Measurements from ENCODE around the gene MED23.

The MED23 gene

GRCh38 chr6:131627724-131628682 lies at the start of gene MED23:
TSS of gene MED23 (minus strand) at chr6:131628242. CDS start at chr6:131628049, 193 bp downstream.
- DNase-seq: peak; percentile 95

GRCh38 chr6:131673184-131673583 lies 45.1 kb upstream of the MED23 start:
- no peak for DNase-seq

- DNase-seq: no peak
Measured at GRCh38 chr6:131669891-131670290, 41.8 kb upstream of the MED23 start.

GRCh38 chr6:131663578-131664165 lies 35.6 kb upstream of the MED23 start:
- no peak for DNase-seq

GRCh38 chr6:131660195-131660594 lies 32.2 kb upstream of the MED23 start:
- no peak for DNase-seq

GRCh38 chr6:131658287-131658686 lies 30.2 kb upstream of the MED23 start:
- DNase-seq: no peak

- DNase-seq: no peak
Measured at GRCh38 chr6:131657630-131658111, 29.6 kb upstream of the MED23 start.

- no peak for DNase-seq
Measured at GRCh38 chr6:131657222-131657621, 29.2 kb upstream of the MED23 start.

GRCh38 chr6:131656667-131657066 lies 28.6 kb upstream of the MED23 start:
- no peak for DNase-seq

- no peak for DNase-seq
Measured at GRCh38 chr6:131655951-131656350, 27.9 kb upstream of the MED23 start.

GRCh38 chr6:131655387-131655786 lies 27.3 kb upstream of the MED23 start:
- DNase-seq: no peak

- no peak for DNase-seq
Measured at GRCh38 chr6:131654326-131654725, 26.3 kb upstream of the MED23 start.

- no peak for DNase-seq
Measured at GRCh38 chr6:131652472-131652871, 24.4 kb upstream of the MED23 start.

- DNase-seq: no peak
Measured at GRCh38 chr6:131651782-131652181, 23.7 kb upstream of the MED23 start.

- no peak for DNase-seq
Measured at GRCh38 chr6:131646249-131646670, 18.2 kb upstream of the MED23 start.

GRCh38 chr6:131645846-131646245 lies 17.8 kb upstream of the MED23 start:
- no peak for DNase-seq

GRCh38 chr6:131644921-131645320 lies 16.9 kb upstream of the MED23 start:
- no peak for DNase-seq

GRCh38 chr6:131643855-131644460 lies 15.9 kb upstream of the MED23 start:
- DNase-seq: no peak

- no peak for DNase-seq
Measured at GRCh38 chr6:131642987-131643611, 15.1 kb upstream of the MED23 start.

GRCh38 chr6:131642565-131642964 lies 14.5 kb upstream of the MED23 start:
- no peak for DNase-seq

GRCh38 chr6:131641554-131641953 lies 13.5 kb upstream of the MED23 start:
- DNase-seq: no peak

- DNase-seq: no peak
Measured at GRCh38 chr6:131640576-131640975, 12.5 kb upstream of the MED23 start.

- DNase-seq: no peak
Measured at GRCh38 chr6:131640100-131640499, 12.1 kb upstream of the MED23 start.
